Stomach (tissue), 4 donors: Measurements from ENCODE around the gene ASH1L.

Source experiments
- CTCF ChIP-seq, 7 experiments: fragments of 450-650 bp in 4 of 7; fragments of 200-600 bp in 3 of 7; sonication (generic) in 3 of 7; IDR thresholded peaks; one replicate each; pipeline ENCODE4 v1.5.1; 2016 to 2019; ENCODE audit warnings: antibody characterized with exemption in 7 of 7, control low read depth in 2 of 7, mild to moderate bottlenecking in 1 of 7
- POLR2A ChIP-seq, 4 donors: fragments of 450-650 bp; IDR thresholded peaks; one replicate each; pipeline ENCODE4 v1.6.1; 2016; ENCODE audit warnings: antibody characterized with exemption in 4 of 4, control low read depth in 2 of 4, mild to moderate bottlenecking in 1 of 4, moderate library complexity in 1 of 4
- POLR2AphosphoS5 ChIP-seq, 3 donors: sonication (generic); formaldehyde crosslinking; IDR thresholded peaks; one replicate each; pipeline ENCODE4 v1.6.1; 2016; ENCODE audit warnings: antibody characterized with exemption in 3 of 3

GRCh38 chr1:155529929-155530328, 32.7 kb downstream of the ASH1L start:
- TF ChIP-seq CTCF (IDR thresholded peaks at IDR 0.05), result no peak
- TF ChIP-seq POLR2A (IDR thresholded peaks at IDR 0.05), result no peak
- no peak for TF ChIP-seq POLR2AphosphoS5 (IDR thresholded peaks at IDR 0.05)
